ENCODE results near the gene RTCB.

RTCB gene

GRCh38 chr22:32444068-32444467, 32.0 kb upstream of the RTCB start:
- no peak overlapping the region for H2AK5ac ChIP-seq (ENCODE audit: low read length)
- no peak overlapping the region for H3K23ac ChIP-seq (ENCODE audit: low read length)
- no peaks in the 10 kb centered on the region for H3K79me1 ChIP-seq (ENCODE audit: low read length)
- no peak overlapping the region for H4K8ac ChIP-seq (ENCODE audit: low read depth, low read length)
- no peak overlapping the region for H2BK5ac ChIP-seq (ENCODE audit: low read depth, low read length, poor library complexity)
- H3K14ac ChIP-seq (ENCODE audit: low read length): no peak overlapping the region
- no peak overlapping the region for H3K9ac ChIP-seq (ENCODE audit: low read length)
- H3K27me3 ChIP-seq (ENCODE audit: insufficient read depth, low read length): no peaks in the 10 kb centered on the region
- no peak overlapping the region for H2AFZ ChIP-seq (ENCODE audit: insufficient read depth, low read length, poor library complexity)
- no peaks in the 10 kb centered on the region for H3K9me3 ChIP-seq (ENCODE audit: insufficient read depth, low read depth, low read length)
- peak; percentile 66 to 67 for DNase-seq
- WGBS (ENCODE audit: extremely low coverage, insufficient coverage, insufficient read length): no CpG with 5 or more reads among the region's 6 CpGs
- H3K79me2 ChIP-seq (ENCODE audit: control insufficient read depth, insufficient read depth, low read length, poor library complexity): no peaks in the 10 kb centered on the region
- H4K91ac ChIP-seq (ENCODE audit: low read depth, low read length): no peak overlapping the region
- no peak overlapping the region for H3K27ac ChIP-seq (ENCODE audit: low read depth, low read length)
- no peaks in the 10 kb centered on the region for H3K4me1 ChIP-seq (ENCODE audit: control insufficient read depth in 1 of 2, insufficient read depth in 2 of 2, low read length in 2 of 2)
- no peak overlapping the region for H3K18ac ChIP-seq (ENCODE audit: low read length)
- no peaks in the 10 kb centered on the region for H3K36me3 ChIP-seq (ENCODE audit: control insufficient read depth in 1 of 2, insufficient read depth in 2 of 2, low read length in 2 of 2)
- no peak overlapping the region for H2BK12ac ChIP-seq (ENCODE audit: low read length)
- no peak overlapping the region for H3K4me2 ChIP-seq (ENCODE audit: low read length)
- H4K12ac ChIP-seq (ENCODE audit: low read depth, low read length): no peak overlapping the region
- H3K4me3 ChIP-seq (ENCODE audit: low read depth, low read length): no peak overlapping the region
- H2BK120ac ChIP-seq (ENCODE audit: insufficient read depth, low read length, poor library complexity): no peak overlapping the region
- no peak overlapping the region for H3K4ac ChIP-seq (ENCODE audit: low read depth, low read length)

- Histone ChIP-seq H2AFZ (ENCODE audit: insufficient read depth, low read length, poor library complexity) (no peak overlapping the region), H3K4ac (ENCODE audit: low read depth, low read length) (no peak overlapping the region), H3K79me1 (ENCODE audit: low read length) (no peaks in the 10 kb centered on the region), H4K8ac (ENCODE audit: low read depth, low read length) (no peak overlapping the region), H3K27me3 (ENCODE audit: insufficient read depth, low read length) (no peaks in the 10 kb centered on the region), H3K23ac (ENCODE audit: low read length) (no peak overlapping the region), H3K18ac (ENCODE audit: low read length) (no peak overlapping the region), H3K9ac (ENCODE audit: low read length) (no peak overlapping the region), H4K91ac (ENCODE audit: low read depth, low read length) (no peak overlapping the region), H2BK120ac (ENCODE audit: insufficient read depth, low read length, poor library complexity) (no peak overlapping the region), H2BK5ac (ENCODE audit: low read depth, low read length, poor library complexity) (no peak overlapping the region), H3K36me3 (ENCODE audit: control insufficient read depth in 1 of 2, insufficient read depth in 2 of 2, low read length in 2 of 2) (no peaks in the 10 kb centered on the region), H3K27ac (ENCODE audit: low read depth, low read length) (no peak overlapping the region), H3K4me1 (ENCODE audit: control insufficient read depth in 1 of 2, insufficient read depth in 2 of 2, low read length in 2 of 2) (no peaks in the 10 kb centered on the region), H4K12ac (ENCODE audit: low read depth, low read length) (no peak overlapping the region), H3K4me3 (ENCODE audit: low read depth, low read length) (no peak overlapping the region), H3K9me3 (ENCODE audit: insufficient read depth, low read depth, low read length) (no peaks in the 10 kb centered on the region), H2AK5ac (ENCODE audit: low read length) (no peak overlapping the region), H3K79me2 (ENCODE audit: control insufficient read depth, insufficient read depth, low read length, poor library complexity) (no peaks in the 10 kb centered on the region), H3K4me2 (ENCODE audit: low read length) (no peak overlapping the region), H2BK12ac (ENCODE audit: low read length) (no peak overlapping the region), H3K14ac (ENCODE audit: low read length) (no peak overlapping the region)
- no CpG with 5 or more reads among the region's 1 CpG for WGBS (ENCODE audit: extremely low coverage, insufficient coverage, insufficient read length)
- DNase-seq: no peak
Observed at GRCh38 chr22:32430352-32430751, 18.3 kb upstream of the RTCB start.

- H2BK5ac ChIP-seq (ENCODE audit: low read depth, low read length, poor library complexity): no peak overlapping the region
- WGBS (ENCODE audit: extremely low coverage, insufficient coverage, insufficient read length): no CpG with 5 or more reads among the region's 4 CpGs
- H3K14ac ChIP-seq (ENCODE audit: low read length): no peak overlapping the region
- no peak overlapping the region for H4K12ac ChIP-seq (ENCODE audit: low read depth, low read length)
- no peak overlapping the region for H3K23ac ChIP-seq (ENCODE audit: low read length)
- DNase-seq: no peak
- no peak overlapping the region for H3K27ac ChIP-seq (ENCODE audit: low read depth, low read length)
- H3K9me3 ChIP-seq (ENCODE audit: insufficient read depth, low read depth, low read length): no peaks in the 10 kb centered on the region
- H3K36me3 ChIP-seq (ENCODE audit: control insufficient read depth in 1 of 2, insufficient read depth in 2 of 2, low read length in 2 of 2): no peaks in the 10 kb centered on the region
- H2AFZ ChIP-seq (ENCODE audit: insufficient read depth, low read length, poor library complexity): no peak overlapping the region
- H3K18ac ChIP-seq (ENCODE audit: low read length): no peak overlapping the region
- H3K9ac ChIP-seq (ENCODE audit: low read length): no peak overlapping the region
- H4K8ac ChIP-seq (ENCODE audit: low read depth, low read length): no peak overlapping the region
- no peaks in the 10 kb centered on the region for H3K27me3 ChIP-seq (ENCODE audit: insufficient read depth, low read length)
- H3K79me2 ChIP-seq (ENCODE audit: control insufficient read depth, insufficient read depth, low read length, poor library complexity): no peaks in the 10 kb centered on the region
- no peak overlapping the region for H2BK12ac ChIP-seq (ENCODE audit: low read length)
- H2AK5ac ChIP-seq (ENCODE audit: low read length): no peak overlapping the region
- no peak overlapping the region for H3K4ac ChIP-seq (ENCODE audit: low read depth, low read length)
- H3K4me1 ChIP-seq (ENCODE audit: control insufficient read depth in 1 of 2, insufficient read depth in 2 of 2, low read length in 2 of 2): peaks cover 0 to 7% of the 10 kb centered on the region in 2 experiments
- no peaks in the 10 kb centered on the region for H3K79me1 ChIP-seq (ENCODE audit: low read length)
- H4K91ac ChIP-seq (ENCODE audit: low read depth, low read length): no peak overlapping the region
- no peak overlapping the region for H3K4me2 ChIP-seq (ENCODE audit: low read length)
- H2BK120ac ChIP-seq (ENCODE audit: insufficient read depth, low read length, poor library complexity): no peak overlapping the region
- H3K4me3 ChIP-seq (ENCODE audit: low read depth, low read length): no peak overlapping the region
Observed at GRCh38 chr22:32426881-32427280, 14.8 kb upstream of the RTCB start.

GRCh38 chr22:32423664-32424063, 11.6 kb upstream of the RTCB start:
- Histone ChIP-seq H2BK120ac (ENCODE audit: insufficient read depth, low read length, poor library complexity) (no peak overlapping the region), H3K36me3 (ENCODE audit: control insufficient read depth in 1 of 2, insufficient read depth in 2 of 2, low read length in 2 of 2) (no peaks in the 10 kb centered on the region), H3K4me3 (ENCODE audit: low read depth, low read length) (no peak overlapping the region), H2AFZ (ENCODE audit: insufficient read depth, low read length, poor library complexity) (no peak overlapping the region), H4K12ac (ENCODE audit: low read depth, low read length) (no peak overlapping the region), H3K9ac (ENCODE audit: low read length) (no peak overlapping the region), H4K8ac (ENCODE audit: low read depth, low read length) (no peak overlapping the region), H3K79me1 (ENCODE audit: low read length) (no peaks in the 10 kb centered on the region), H2BK12ac (ENCODE audit: low read length) (no peak overlapping the region), H3K18ac (ENCODE audit: low read length) (no peak overlapping the region), H3K9me3 (ENCODE audit: insufficient read depth, low read depth, low read length) (no peaks in the 10 kb centered on the region), H3K4me2 (ENCODE audit: low read length) (no peak overlapping the region), H3K79me2 (ENCODE audit: control insufficient read depth, insufficient read depth, low read length, poor library complexity) (no peaks in the 10 kb centered on the region), H2BK5ac (ENCODE audit: low read depth, low read length, poor library complexity) (no peak overlapping the region), H3K27me3 (ENCODE audit: insufficient read depth, low read length) (no peaks in the 10 kb centered on the region), H3K27ac (ENCODE audit: low read depth, low read length) (no peak overlapping the region), H2AK5ac (ENCODE audit: low read length) (no peak overlapping the region), H3K4me1 (ENCODE audit: control insufficient read depth in 1 of 2, insufficient read depth in 2 of 2, low read length in 2 of 2) (peaks cover 0 to 7% of the 10 kb centered on the region in 2 experiments), H4K91ac (ENCODE audit: low read depth, low read length) (no peak overlapping the region), H3K23ac (ENCODE audit: low read length) (no peak overlapping the region), H3K14ac (ENCODE audit: low read length) (no peak overlapping the region), H3K4ac (ENCODE audit: low read depth, low read length) (no peak overlapping the region)
- no peak for DNase-seq
- WGBS (ENCODE audit: extremely low coverage, insufficient coverage, insufficient read length): no CpG with 5 or more reads among the region's 1 CpG
